NCI-H226 (cell line): Measurements from ENCODE around the gene SEMA3A.

Experiments used
- DNase-seq: peaks from one replicate; pipeline ENCODE4 v3.0.0-alpha.2; 2015

The SEMA3A gene

GRCh38 chr7:83987764-83988163 lies 206.8 kb downstream of the SEMA3A start:
- DNase-seq = no peak

DNA sequence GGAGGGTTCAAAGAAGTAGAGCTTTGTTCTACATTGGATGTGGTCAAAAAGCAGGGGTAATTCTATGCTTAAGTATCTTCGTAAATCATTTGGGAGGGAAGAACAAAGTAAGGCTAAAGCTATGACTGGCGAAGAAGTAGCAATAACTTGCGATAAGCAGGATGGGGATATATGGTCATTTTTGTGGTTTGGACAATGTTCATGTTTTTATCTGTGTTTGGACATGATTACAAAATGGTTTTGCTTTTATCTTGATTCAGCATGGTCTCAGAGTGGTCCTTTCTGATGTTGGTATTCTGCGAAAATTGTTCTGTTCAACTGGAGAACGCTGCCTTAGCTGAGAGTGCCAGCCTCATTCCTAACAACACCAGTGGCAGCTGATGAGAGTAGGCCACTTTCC lies 208.8 kb downstream of the SEMA3A start:
- no peak for DNase-seq

DNA sequence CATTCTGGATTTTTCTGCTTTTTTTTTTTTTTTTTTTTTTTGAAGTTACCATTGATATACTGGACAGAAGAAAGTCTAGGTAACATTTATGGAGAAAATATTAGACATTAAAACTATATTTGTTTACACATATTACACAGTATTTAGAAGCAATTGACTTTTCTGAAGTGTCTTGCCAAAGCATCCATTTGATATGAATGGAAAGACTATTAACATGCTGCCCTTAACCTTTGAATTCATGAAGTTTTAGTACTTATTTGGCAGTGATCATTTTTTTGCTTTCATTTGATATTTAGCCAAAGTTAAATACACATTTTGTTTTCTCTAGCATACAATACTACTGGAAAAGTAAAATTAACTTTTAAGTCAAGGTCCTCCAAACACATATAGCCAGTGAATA lies 210.0 kb downstream of the SEMA3A start:
- no peak for DNase-seq

- peak; percentile 46 for DNase-seq
These were observed 210.5 kb downstream of the SEMA3A start for GRCh38 chr7:83984076-83984475.

DNA sequence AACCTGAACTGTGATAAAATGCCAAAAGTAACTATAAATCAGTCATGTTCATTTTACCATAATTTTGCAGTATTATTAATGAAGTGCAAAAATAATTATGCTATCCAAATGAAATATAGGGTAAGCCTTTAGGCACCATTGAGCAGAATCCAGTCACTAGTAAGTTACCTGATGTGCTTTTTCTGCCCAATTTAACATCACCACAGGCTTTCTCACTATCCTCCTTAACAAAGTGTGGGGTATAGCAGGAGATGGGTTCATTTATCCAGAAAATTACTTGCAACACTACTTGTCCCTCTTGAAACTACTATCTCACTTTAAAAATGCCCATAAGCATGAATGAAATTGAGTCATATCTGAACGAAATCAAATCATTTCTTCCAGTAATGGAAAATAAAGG lies 211.0 kb downstream of the SEMA3A start:
- no peak for DNase-seq

GRCh38 chr7:83976302-83976701 lies 218.3 kb downstream of the SEMA3A start:
- no peak for DNase-seq

GRCh38 chr7:83970081-83970480 lies 224.5 kb downstream of the SEMA3A start:
- no peak for DNase-seq

- no peak for DNase-seq
These were observed 230.3 kb downstream of the SEMA3A start for GRCh38 chr7:83964318-83964717.

DNA sequence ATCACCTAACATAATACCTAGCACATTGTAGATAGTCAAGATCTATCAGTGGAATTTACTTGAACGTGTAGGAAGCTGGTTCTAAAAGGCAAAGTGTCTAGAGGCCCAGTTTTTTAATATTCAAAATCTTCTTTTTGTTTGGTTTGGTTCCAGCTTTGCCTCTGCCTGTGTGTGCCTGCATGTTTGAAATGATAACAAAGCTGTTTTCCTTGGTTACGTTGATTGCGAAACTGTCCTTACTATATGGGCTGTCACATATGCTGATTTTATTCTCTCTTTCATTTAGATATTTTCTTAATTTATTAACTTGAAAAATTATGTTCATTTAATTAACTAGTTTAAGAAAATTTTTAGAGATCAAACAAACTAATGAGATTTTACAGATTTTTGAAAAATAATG lies 237.3 kb downstream of the SEMA3A start:
- no peak for DNase-seq

DNA sequence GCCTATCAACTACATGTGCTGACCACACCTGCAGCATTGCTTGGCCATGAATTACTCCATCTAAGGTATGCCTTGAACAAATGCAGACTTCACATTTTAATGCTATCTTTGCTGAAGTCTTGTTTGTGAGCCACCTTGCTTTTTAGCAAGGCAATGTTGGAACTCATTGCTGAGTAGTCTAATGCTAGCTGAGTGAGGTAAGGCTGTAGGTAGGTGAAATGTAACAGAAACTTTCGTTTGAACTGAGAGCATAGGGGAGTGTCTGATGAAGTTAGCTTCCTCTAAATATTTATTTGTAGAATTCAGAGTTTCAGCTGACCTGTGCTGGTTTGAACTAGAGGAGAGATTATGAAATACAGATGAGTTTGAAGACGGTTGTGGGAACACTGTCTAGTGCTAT lies 238.5 kb downstream of the SEMA3A start:
- no peak for DNase-seq

GRCh38 chr7:83952236-83952635 lies 242.4 kb downstream of the SEMA3A start:
- DNase-seq = no peak

GRCh38 chr7:83947260-83947659 lies 247.3 kb downstream of the SEMA3A start:
- DNase-seq = no peak

- DNase-seq = no peak
These were observed 247.8 kb downstream of the SEMA3A start for GRCh38 chr7:83946801-83947200.

DNA sequence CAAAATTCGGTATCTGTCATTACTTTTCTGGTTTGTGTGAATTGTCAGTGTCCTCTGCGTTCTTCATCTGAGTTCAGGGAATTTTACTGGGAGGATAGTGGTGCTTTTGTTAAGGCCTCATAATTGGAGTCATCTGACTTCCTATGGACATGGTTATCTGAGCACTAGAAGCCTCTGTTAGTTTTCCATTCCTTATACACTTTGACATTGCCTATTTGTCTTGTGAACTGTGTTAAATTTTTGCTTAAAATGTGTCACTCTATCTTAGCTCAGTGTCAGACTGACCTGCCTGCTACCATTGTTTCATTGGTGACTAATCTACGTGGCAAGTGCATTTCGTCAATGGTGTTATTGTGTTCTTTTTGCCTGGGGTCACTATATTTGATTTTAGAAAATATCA lies 253.3 kb downstream of the SEMA3A start:
- DNase-seq = no peak

- no peak for DNase-seq
These were observed 256.7 kb downstream of the SEMA3A start for GRCh38 chr7:83937930-83938329.

DNA sequence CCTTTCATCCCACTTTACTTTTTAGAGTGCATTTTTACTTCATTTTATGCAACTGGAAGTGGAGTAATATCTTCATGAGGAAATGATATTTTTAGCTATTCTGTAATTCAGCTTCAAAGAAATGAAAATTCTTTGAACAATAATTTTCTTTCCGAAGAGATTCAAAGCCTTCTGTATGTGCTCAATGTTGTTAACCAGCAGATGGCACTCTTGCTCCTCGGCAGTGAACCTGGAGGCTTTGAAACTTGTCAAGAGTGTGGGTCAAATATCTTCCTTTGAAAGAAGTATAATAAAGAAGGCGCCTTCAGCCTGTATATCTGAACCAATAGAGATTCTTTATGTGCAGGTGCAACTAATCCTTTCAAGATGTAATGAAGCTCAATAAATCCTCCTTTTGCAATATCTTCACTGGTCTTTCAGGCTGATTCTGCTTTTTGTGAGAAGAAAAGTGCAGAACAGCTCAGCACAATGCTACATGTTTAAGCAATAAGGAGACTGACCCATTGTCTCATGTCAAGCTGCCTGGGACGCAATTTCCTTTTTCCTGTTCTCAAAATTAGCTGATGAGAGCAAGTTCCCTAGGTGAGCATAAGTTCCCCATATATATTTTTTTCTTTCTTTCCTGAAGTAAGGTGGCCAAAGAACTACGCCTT lies 258.4 kb downstream of the SEMA3A start:
- DNase-seq = peak; percentile 20

GRCh38 chr7:83934118-83934734 lies 260.4 kb downstream of the SEMA3A start:
- DNase-seq = no peak

GRCh38 chr7:83931968-83932367 lies 262.6 kb downstream of the SEMA3A start:
- DNase-seq = no peak

DNA sequence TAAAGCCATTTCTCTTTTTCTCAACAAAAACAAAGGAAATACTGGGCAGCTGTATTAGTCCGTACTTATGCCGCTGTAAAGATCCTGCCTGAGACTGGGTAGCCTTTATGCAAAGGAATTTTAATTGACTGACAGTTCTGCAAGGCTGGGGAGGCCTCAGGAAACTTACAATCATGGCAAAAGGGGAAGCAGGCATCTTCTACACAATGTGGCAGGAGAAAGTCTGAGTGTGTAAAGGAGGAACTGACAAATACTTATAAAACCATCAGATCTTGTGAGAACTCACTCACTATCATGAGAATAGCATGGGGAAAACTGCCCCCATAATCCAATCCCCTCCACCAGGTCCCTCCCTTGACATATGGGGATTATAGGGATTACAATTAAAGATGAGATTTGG lies 264.3 kb downstream of the SEMA3A start:
- no peak for DNase-seq

DNA sequence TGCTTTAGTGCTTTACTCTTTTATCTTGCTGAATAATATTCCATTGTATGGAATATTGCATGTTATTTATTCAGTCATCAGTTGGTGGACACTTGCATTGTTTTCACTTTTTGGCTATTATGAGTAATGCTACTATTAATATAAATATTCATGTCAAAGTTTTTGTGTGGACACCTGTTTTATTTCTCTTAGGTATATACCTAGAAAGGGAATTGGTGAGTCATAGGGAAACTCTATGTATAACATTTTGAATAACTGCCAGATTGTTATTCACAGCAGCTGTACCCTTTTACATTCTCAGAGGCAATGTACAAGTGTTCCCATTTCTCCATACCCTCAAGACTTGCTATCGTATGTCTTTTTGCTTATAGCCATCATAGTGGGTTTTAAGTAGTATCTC lies 268.7 kb downstream of the SEMA3A start:
- DNase-seq = no peak

- no peak for DNase-seq
These were observed 272.5 kb downstream of the SEMA3A start for GRCh38 chr7:83921941-83922607.

DNA sequence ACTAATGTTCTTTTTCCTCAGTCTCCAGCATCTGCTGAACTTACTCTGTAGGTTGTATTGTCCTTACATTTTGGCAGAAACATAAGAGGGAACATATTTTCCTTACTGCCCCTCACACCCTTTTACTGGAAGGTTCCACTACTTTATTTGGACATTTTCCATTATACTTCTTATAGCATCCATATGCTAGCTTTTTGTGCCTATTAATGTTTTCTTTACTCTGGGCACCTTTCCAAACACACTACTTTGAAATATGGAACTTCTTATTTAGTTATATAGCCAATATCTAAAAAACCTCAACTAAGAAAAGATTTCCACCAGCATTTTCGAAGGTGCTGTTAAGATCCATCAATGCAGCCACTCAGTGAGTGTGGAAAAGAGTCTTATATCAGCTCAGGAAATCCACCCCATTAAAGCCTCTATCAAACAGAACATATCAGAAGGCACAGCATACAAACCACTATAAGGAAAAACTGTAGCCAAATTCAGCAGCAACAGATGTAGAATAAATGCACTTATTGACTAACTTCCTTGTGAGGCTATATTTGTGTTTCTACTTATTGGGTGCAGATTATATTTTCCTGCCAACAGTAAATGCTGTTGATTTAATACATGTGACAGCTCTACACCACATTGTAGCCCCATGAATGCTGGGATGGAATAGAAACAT lies 273.2 kb downstream of the SEMA3A start:
- no peak for DNase-seq

GRCh38 chr7:83918142-83918541 lies 276.4 kb downstream of the SEMA3A start:
- DNase-seq = no peak

DNA sequence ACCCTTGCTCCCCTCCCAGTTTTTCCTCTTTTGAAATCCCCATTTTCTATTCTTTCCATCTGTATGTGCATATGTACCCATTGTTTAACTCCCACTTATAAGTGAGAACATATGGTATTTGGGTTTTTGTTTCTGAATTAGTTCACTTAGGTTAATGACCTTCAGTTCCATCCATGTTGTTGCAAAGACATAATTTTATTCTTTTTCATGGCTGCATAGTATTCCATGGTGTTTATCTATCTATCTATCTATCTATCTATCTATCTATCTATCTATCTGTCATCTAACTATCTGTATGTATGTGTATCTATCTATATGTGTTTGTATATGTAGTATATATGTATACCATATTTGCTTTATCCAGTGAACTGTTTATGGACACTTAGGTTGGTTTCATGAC lies 281.4 kb downstream of the SEMA3A start:
- no peak for DNase-seq
